ENCODE data around the gene SPATC1L.

Gene SPATC1L

GRCh38 chr21:46111857-46112724 is 72.2 kb downstream of the SPATC1L start:
- peaks cover 32% of the 10 kb centered on the region for H3K36me3 ChIP-seq (ENCODE audit: control insufficient read depth, insufficient read depth, low read length)
- no peaks in the 10 kb centered on the region for H3K27me3 ChIP-seq (ENCODE audit: control insufficient read depth, insufficient read depth, low read length)
- no peak overlapping the region for H3K4me3 ChIP-seq (ENCODE audit: low read length)
- H3K9ac ChIP-seq (ENCODE audit: low read length) = no peak overlapping the region
- H3K4me1 ChIP-seq (ENCODE audit: control insufficient read depth, insufficient read depth, low read length) = peaks cover 20% of the 10 kb centered on the region
- no peak overlapping the region for H3K27ac ChIP-seq (ENCODE audit: low read depth, low read length)

GRCh38 chr21:46111193-46111571 is 73.1 kb downstream of the SPATC1L start:
- no peak overlapping the region for H3K4me3 ChIP-seq (ENCODE audit: low read length)
- no peaks in the 10 kb centered on the region for H3K27me3 ChIP-seq (ENCODE audit: control insufficient read depth, insufficient read depth, low read length)
- no peak overlapping the region for H3K9ac ChIP-seq (ENCODE audit: low read length)
- H3K27ac ChIP-seq (ENCODE audit: low read depth, low read length) = peak overlapping the region; percentile 77
- peaks cover 20% of the 10 kb centered on the region for H3K4me1 ChIP-seq (ENCODE audit: control insufficient read depth, insufficient read depth, low read length)
- peaks cover 23% of the 10 kb centered on the region for H3K36me3 ChIP-seq (ENCODE audit: control insufficient read depth, insufficient read depth, low read length)

All from rectal smooth muscle tissue (tissue), 1 donor.